A673 (cell line): ENCODE results near the gene CRLF3. TPM values are rescaled to one million over a fixed set of nuclear protein-coding genes. Genes with fewer than 3 reads are reported as not detected.
A peak's percentile ranks its signal among the peaks of the same experiment; 100 is the strongest.
"Not testable (repeated sequence)": the region's sequence is repeated elsewhere in the genome, so short reads cannot be mapped to it uniquely, and the experiment has no call there.

ENCODE experiments used
- BruUV-seq: library from RNA; stranded (reverse); fragments of 400-500 nt; replicated peaks from 2 replicates; lab custom pipeline; 2021; lab: Mats Ljungman, UMichigan
- CTCF ChIA-PET: fragments of 300-600 bp; sonication (Branson Sonifier 250); formaldehyde crosslinking; loops from one replicate; lab custom pipeline; 2022; ENCODE audit warnings: antibody characterized with exemption; lab: Charles Lee
- POLR2A ChIA-PET: fragments of 300-600 bp; sonication (Branson Sonifier 250); formaldehyde crosslinking; loops from one replicate; lab custom pipeline; 2022; ENCODE audit warnings: antibody characterized with exemption; ENCODE audit not compliant: low non-redundant PET; lab: Charles Lee
- DNase-seq: peaks from one replicate; pipeline ENCODE4 v3.0.0-alpha.2; 2015; ENCODE audit warnings: low spot score
- H3K27ac ChIP-seq: fragments of 200-600 bp; sonication (generic); 2 replicates; pipeline ENCODE4 v1.5.1; 2016; ENCODE audit warnings: mixed run types, low read depth, mild to moderate bottlenecking, mixed read lengths, antibody characterized with exemption, low read length; ENCODE audit not compliant: poor library complexity, severe bottlenecking
- H3K27me3 ChIP-seq: fragments of 200-600 bp; sonication (generic); replicated peaks from 2 replicates; pipeline ENCODE4 v1.6.1; 2017; ENCODE audit warnings: mixed run types, low read depth, mild to moderate bottlenecking, mixed read lengths, antibody characterized with exemption, low read length; ENCODE audit not compliant: insufficient read depth, poor library complexity
- H3K36me3 ChIP-seq: fragments of 200-600 bp; sonication (generic); 2 replicates; pipeline ENCODE4 v1.6.1; 2016; ENCODE audit warnings: mixed run types, mild to moderate bottlenecking, mixed read lengths, antibody characterized with exemption, low read length; ENCODE audit not compliant: insufficient read depth, poor library complexity, severe bottlenecking
- H3K4me1 ChIP-seq: fragments of 200-600 bp; sonication (generic); 2 replicates; pipeline ENCODE4 v1.6.1; 2017; ENCODE audit warnings: mixed run types, mild to moderate bottlenecking, mixed read lengths, antibody characterized with exemption, low read length; ENCODE audit not compliant: insufficient read depth, poor library complexity, severe bottlenecking
- H3K4me3 ChIP-seq: fragments of 200-600 bp; sonication (generic); 2 replicates; pipeline ENCODE4 v1.5.1; 2016; ENCODE audit warnings: low read depth, mixed run types, mild to moderate bottlenecking, mixed read lengths, low read length; ENCODE audit not compliant: poor library complexity, severe bottlenecking
- H3K9me3 ChIP-seq: fragments of 200-600 bp; sonication (generic); 2 replicates; pipeline ENCODE4 v1.6.1; 2016; ENCODE audit warnings: mixed run types, low read depth, mild to moderate bottlenecking, mixed read lengths, antibody characterized with exemption, low read length; ENCODE audit not compliant: poor library complexity, severe bottlenecking
- CTCF ChIP-seq: fragments of 300-800, 200-600 bp; sonication (generic); conservative IDR thresholded peaks from 2 replicates; pipeline ENCODE4 v1.5.1; 2017; ENCODE audit warnings: low read depth, mild to moderate bottlenecking, antibody characterized with exemption, low read length, moderate library complexity, mixed read lengths
- EZH2 ChIP-seq: fragments of 200-600 bp; sonication (generic); IDR thresholded peaks from 2 replicates; pipeline ENCODE4 v1.6.1; 2017; ENCODE audit warnings: borderline replicate concordance, low read depth, mild to moderate bottlenecking, mixed read lengths, antibody characterized with exemption, low read length; ENCODE audit not compliant: poor library complexity, severe bottlenecking
- intact Hi-C: fragments of 100-400 bp; cut with micrococcal nuclease; formaldehyde crosslinking; loops from one replicate; pipeline ENCODE4 v1.10.0; 2022; ENCODE audit not compliant: unreplicated experiment
- total RNA-seq: library from RNA; stranded (reverse); gene quantifications from 2 replicates; pipeline ENCODE4 v1.2.3, GENCODE V29; 2021

The CRLF3 gene
- total RNA-seq, 1 experiment from 2014 or later: 14.9 TPM

- ChIA-PET CTCF (no interaction called here), POLR2A (no interaction called here)
- Histone ChIP-seq H3K9me3 (no peaks in the 10 kb centered on the region), H3K36me3 (no peaks in the 10 kb centered on the region), H3K27ac (peak overlapping the region; percentile 14), H3K27me3 (no peaks in the 10 kb centered on the region), H3K4me3 (peak overlapping the region; percentile 85), H3K4me1 (peaks cover 6% of the 10 kb centered on the region)
- TF ChIP-seq CTCF (no peak), EZH2 (no peak)
- intact Hi-C loops: loop anchor here (10.0 kb wide), 1 partner anchor 347 kb away; the partner anchor contains the start of gene GOSR1
- no peak for DNase-seq
- no TSS peak for BruUV-seq
Observed at GRCh38 chr17:30821871-30822723, 2.4 kb downstream of the CRLF3 start.

GRCh38 chr17:30819971-30820705, 4.4 kb downstream of the CRLF3 start:
- Histone ChIP-seq H3K9me3 (no peaks in the 10 kb centered on the region), H3K4me1 (peaks cover 6% of the 10 kb centered on the region), H3K27ac (peak overlapping the region; percentile 50), H3K36me3 (no peaks in the 10 kb centered on the region), H3K4me3 (no peak overlapping the region), H3K27me3 (no peaks in the 10 kb centered on the region)
- POLR2A ChIA-PET: no interaction called here
- intact Hi-C loops: loop anchor here (10.0 kb wide), 1 partner anchor 345 kb away; the partner anchor contains the start of gene GOSR1
- no peak for TF ChIP-seq EZH2
- peak; percentile 15 for DNase-seq
- no TSS peak for BruUV-seq
- CTCF ChIA-PET: no interaction called here

GRCh38 chr17:30816165-30816564, 8.3 kb downstream of the CRLF3 start:
- Histone ChIP-seq H3K9me3 (no peaks in the 10 kb centered on the region), H3K4me1 (no peaks in the 10 kb centered on the region), H3K4me3 (no peak overlapping the region), H3K27me3 (no peaks in the 10 kb centered on the region), H3K27ac (no peak overlapping the region), H3K36me3 (no peaks in the 10 kb centered on the region)
- ChIA-PET CTCF (no interaction called here), POLR2A (no interaction called here)
- BruUV-seq: no TSS peak
- DNase-seq: no peak
- TF ChIP-seq EZH2 (no peak), CTCF (no peak)
- intact Hi-C loops: no loop called here

GRCh38 chr17:30814860-30815259, 9.6 kb downstream of the CRLF3 start:
- H3K4me1 ChIP-seq, H3K27ac ChIP-seq, H3K36me3 ChIP-seq, POLR2A ChIA-PET, H3K27me3 ChIP-seq, H3K4me3 ChIP-seq, DNase-seq, H3K9me3 ChIP-seq, BruUV-seq, intact Hi-C loops, CTCF ChIA-PET: not testable (repeated sequence)

GRCh38 chr17:30814236-30814635, 10.3 kb downstream of the CRLF3 start:
- H3K4me1 ChIP-seq, CTCF ChIA-PET, H3K4me3 ChIP-seq, H3K36me3 ChIP-seq, POLR2A ChIA-PET, intact Hi-C loops, H3K27ac ChIP-seq, DNase-seq, BruUV-seq, H3K27me3 ChIP-seq, H3K9me3 ChIP-seq: not testable (repeated sequence)
